Esophagus muscularis mucosa (tissue), 4 donors: ENCODE data around the gene GALNT18. TPM values are rescaled to one million over a fixed set of nuclear protein-coding genes. Genes with fewer than 3 reads are reported as not detected.

ENCODE experiments used
- DNase-seq: peaks from one replicate; pipeline ENCODE4 v3.0.0-alpha.2; 2017; ENCODE audit errors: extremely low spot score
- H3K27ac ChIP-seq, 4 donors: fragments of 200-600 bp; sonication (generic); replicated peaks in 1 of 4; 1 replicate in 3 of 4; 2 replicates in 1 of 4; pipeline ENCODE4 v1.5.1; 2016 to 2019; ENCODE audit warnings: mild to moderate bottlenecking in 1 of 4
- H3K27me3 ChIP-seq, 4 donors: fragments of 200-600 bp; sonication (generic); one replicate each; pipeline versions ENCODE4 v1.5.1 to v1.6.0; 2016 to 2019
- H3K36me3 ChIP-seq, 4 donors: fragments of 200-600 bp; sonication (generic); one replicate each; pipeline ENCODE4 v1.5.1; 2016 to 2019
- H3K4me1 ChIP-seq, 4 donors: fragments of 200-600 bp; sonication (generic); one replicate each; pipeline ENCODE4 v1.5.1; 2016 to 2019
- H3K4me3 ChIP-seq, 4 donors: fragments of 200-600 bp; sonication (generic); 1 replicate in 2 of 4; 2 replicates in 2 of 4; pipeline ENCODE4 v1.5.1; 2016 to 2019; ENCODE audit warnings: mild to moderate bottlenecking in 4 of 4, moderate library complexity in 1 of 4
- H3K9me3 ChIP-seq, 4 donors: fragments of 200-600 bp; sonication (generic); 1 replicate in 3 of 4; 2 replicates in 1 of 4; pipeline ENCODE4 v1.5.1; 2016 to 2019
- EP300 ChIP-seq: sonication (generic); formaldehyde crosslinking; IDR thresholded peaks from one replicate; pipeline ENCODE4 v1.6.1; 2017; ENCODE audit warnings: antibody characterized with exemption
- POLR2A ChIP-seq: fragments of 450-650 bp; IDR thresholded peaks from one replicate; pipeline ENCODE4 v1.6.1; 2017; ENCODE audit warnings: antibody characterized with exemption, moderate library complexity, mild to moderate bottlenecking, low read depth
- POLR2AphosphoS5 ChIP-seq, 2 donors: sonication (generic); formaldehyde crosslinking; IDR thresholded peaks; one replicate each; pipeline ENCODE4 v1.6.1; 2017; ENCODE audit warnings: antibody characterized with exemption in 2 of 2
- whole genome bisulfite sequencing: methylation state at CpG from one replicate; pipeline ENCODE4 v1.1.5; 2018; 5-methylcytosine and 5-hydroxymethylcytosine counted together
- intact Hi-C: fragments of 100-400 bp; cut with DNase I; formaldehyde crosslinking; loops from one replicate; pipeline ENCODE4 v1.15.1; 2023
- total RNA-seq, 4 donors: library from RNA; depleted of rRNA; stranded (reverse); fragments of >200 nt; gene quantifications; one replicate each; pipeline versions ENCODE4 v1.1.0 to v1.2.1, GENCODE V29; 2016
- TF ChIP-seq, protein P1 (sequence below), 3 experiments: fragments of 200-600 bp in 2 of 3; fragments of 450-650 bp in 1 of 3; sonication (generic) in 2 of 3; IDR thresholded peaks; one replicate each; pipeline ENCODE4 v1.5.1; 2017 to 2019; ENCODE audit warnings: antibody characterized with exemption in 3 of 3, mild to moderate bottlenecking in 2 of 3, moderate library complexity in 1 of 3

The GALNT18 gene
- total RNA-seq, 4 donors from 2014 or later, result 29.1 to 67.0 (median 49.3) TPM

DNA sequence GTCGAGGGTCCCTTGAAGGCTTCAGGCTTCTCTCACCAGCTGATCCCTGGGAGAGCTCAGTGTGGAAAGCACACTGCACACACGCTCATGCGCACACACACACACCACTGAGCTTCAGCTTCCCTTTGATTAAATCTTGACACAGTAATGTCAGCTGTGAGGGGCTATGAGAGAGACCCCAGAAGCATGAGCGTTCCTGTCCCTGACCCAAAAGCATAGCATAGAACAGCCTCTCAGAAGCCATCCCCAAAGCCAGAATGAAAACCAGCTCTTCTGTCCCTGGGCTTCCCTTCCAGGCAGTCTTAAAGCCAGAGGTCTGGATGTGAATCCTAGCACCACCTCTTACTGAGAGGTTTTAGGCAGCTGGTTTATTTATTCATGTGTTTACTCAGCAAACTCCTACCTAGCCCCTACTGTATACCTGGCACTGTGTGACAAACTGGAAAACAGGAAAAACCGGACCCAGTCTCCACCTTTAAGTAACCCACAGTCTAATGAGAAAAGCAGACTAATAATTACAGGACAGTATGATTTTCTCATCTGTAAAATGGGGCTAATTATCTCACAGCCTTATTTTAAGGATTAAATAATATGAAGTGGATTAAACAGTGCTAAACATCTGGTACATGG is 15.9 kb downstream of the GALNT18 start:
- no peaks in the 10 kb centered on the region for H3K9me3 ChIP-seq
- intact Hi-C loops, result no loop called here
- WGBS, result 88% methylated on average over 4 of the region's 5 CpGs
- TF ChIP-seq POLR2A, result no peak
- TF ChIP-seq EP300, result no peak
- TF ChIP-seq, protein P1, sequence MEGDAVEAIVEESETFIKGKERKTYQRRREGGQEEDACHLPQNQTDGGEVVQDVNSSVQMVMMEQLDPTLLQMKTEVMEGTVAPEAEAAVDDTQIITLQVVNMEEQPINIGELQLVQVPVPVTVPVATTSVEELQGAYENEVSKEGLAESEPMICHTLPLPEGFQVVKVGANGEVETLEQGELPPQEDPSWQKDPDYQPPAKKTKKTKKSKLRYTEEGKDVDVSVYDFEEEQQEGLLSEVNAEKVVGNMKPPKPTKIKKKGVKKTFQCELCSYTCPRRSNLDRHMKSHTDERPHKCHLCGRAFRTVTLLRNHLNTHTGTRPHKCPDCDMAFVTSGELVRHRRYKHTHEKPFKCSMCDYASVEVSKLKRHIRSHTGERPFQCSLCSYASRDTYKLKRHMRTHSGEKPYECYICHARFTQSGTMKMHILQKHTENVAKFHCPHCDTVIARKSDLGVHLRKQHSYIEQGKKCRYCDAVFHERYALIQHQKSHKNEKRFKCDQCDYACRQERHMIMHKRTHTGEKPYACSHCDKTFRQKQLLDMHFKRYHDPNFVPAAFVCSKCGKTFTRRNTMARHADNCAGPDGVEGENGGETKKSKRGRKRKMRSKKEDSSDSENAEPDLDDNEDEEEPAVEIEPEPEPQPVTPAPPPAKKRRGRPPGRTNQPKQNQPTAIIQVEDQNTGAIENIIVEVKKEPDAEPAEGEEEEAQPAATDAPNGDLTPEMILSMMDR (IDR thresholded peaks at IDR 0.05), result no peak
- H3K4me1 ChIP-seq, result peaks cover 15 to 40% (median 31%) of the 10 kb centered on the region in 4 donors
- no peak overlapping the region for H3K27ac ChIP-seq
- peak; percentile 84 for DNase-seq
- H3K36me3 ChIP-seq, result no peaks in the 10 kb centered on the region
- no peak overlapping the region for H3K4me3 ChIP-seq
- H3K27me3 ChIP-seq, result no peaks in the 10 kb centered on the region

DNA sequence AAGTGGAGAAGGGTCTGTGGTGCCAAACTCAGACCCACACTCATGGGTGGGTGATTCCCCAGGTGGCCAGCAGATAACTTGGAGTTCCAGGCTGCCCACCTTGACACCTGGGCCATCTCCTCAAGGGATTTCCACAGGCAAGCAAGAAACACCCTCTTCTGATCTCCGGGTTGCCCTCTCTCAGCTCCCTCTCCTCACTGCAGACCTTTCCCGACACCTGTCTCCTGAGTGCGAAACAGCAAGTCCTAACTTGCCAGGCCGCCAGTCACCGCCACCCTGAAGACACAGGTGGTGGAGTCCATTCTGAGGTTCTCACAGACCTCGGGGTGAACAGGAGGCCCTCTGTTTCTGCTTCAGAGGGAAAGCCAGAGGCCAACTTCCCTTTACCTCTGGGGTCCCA is 16.6 kb downstream of the GALNT18 start:
- Histone ChIP-seq H3K27ac (no peak overlapping the region), H3K27me3 (no peaks in the 10 kb centered on the region), H3K9me3 (no peaks in the 10 kb centered on the region), H3K4me3 (no peak overlapping the region), H3K36me3 (no peaks in the 10 kb centered on the region), H3K4me1 (peaks cover 11 to 35% (median 28%) of the 10 kb centered on the region in 4 donors)
- 90% methylated on average over 6 of the region's 6 CpGs for WGBS
- DNase-seq, result peak; percentile 78
- intact Hi-C loops, result no loop called here
- TF ChIP-seq EP300, result no peak
- TF ChIP-seq, protein P1 (IDR thresholded peaks at IDR 0.05), result no peak
- no peak for TF ChIP-seq POLR2AphosphoS5 (IDR thresholded peaks at IDR 0.05)
- no peak for TF ChIP-seq POLR2A

DNA sequence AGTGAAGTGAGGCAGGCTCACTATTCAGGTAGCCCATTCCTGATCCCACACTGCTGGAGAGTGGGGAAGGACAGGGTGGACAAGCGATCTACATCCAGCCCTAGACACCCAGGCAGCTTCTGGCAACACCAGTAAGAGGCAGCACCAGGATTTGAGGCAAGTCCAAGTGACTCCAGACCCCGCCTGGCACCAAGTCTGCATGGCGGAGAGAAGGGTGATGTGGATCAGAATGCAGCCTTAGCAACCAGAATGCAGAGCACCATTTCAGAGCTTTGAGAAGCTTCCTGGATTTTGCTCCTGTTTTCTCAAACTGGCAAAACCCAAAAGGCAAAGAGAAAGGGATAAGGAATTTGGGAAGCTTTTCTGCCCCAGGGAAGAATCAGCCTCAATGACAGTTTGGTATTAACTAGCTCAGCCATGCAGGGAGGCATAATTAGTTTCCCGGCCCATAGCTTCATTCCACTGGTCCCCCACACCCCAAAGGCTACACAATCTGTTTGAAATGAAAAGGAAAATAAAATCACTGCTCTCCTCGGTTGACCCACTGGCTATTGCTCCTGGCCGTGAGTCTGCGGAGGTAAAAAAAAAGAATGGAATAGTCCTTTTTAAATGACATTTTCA is 17.3 kb downstream of the GALNT18 start:
- H3K27ac ChIP-seq, result no peak overlapping the region
- DNase-seq, result peak; percentile 74
- peaks cover 6 to 31% (median 25%) of the 10 kb centered on the region in 4 donors for H3K4me1 ChIP-seq
- H3K36me3 ChIP-seq, result no peaks in the 10 kb centered on the region
- WGBS, result 92% methylated on average over 7 of the region's 7 CpGs
- no peaks in the 10 kb centered on the region for H3K27me3 ChIP-seq
- TF ChIP-seq EP300 (no peak), POLR2A (no peak), POLR2AphosphoS5 (IDR thresholded peaks at IDR 0.05) (no peak)
- TF ChIP-seq, protein P1 (IDR thresholded peaks at IDR 0.05), result no peak
- intact Hi-C loops, result no loop called here
- H3K4me3 ChIP-seq, result no peak overlapping the region
- H3K9me3 ChIP-seq, result no peaks in the 10 kb centered on the region

DNA sequence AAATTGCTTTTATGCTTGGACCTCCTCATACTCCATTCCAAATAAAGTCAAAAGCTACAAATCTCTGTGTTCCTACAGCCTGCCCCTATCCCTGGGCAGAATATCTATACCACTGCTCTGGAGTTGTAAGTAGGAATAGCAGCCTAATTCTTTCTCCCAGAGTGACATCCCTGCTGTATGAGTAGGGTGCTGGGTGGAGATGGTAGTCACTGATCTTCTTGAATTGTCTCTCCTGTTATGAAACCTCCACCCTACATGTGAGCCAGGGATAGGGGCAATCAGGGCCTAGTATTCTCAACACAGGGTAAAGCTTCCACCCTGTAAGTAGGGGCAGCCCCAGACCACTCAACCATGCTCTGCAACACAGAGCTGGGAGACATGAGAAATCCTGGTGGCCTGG is 19.8 kb downstream of the GALNT18 start:
- TF ChIP-seq, protein P1 (IDR thresholded peaks at IDR 0.05), result no peak
- TF ChIP-seq EP300, result no peak
- TF ChIP-seq POLR2A, result no peak
- no peak for TF ChIP-seq POLR2AphosphoS5 (IDR thresholded peaks at IDR 0.05)
- DNase-seq, result peak; percentile 70
- no peak overlapping the region for H3K27ac ChIP-seq
- no peaks in the 10 kb centered on the region for H3K36me3 ChIP-seq
- intact Hi-C loops, result no loop called here
- H3K27me3 ChIP-seq, result no peaks in the 10 kb centered on the region
- no peaks in the 10 kb centered on the region for H3K9me3 ChIP-seq
- no peak overlapping the region for H3K4me3 ChIP-seq
- H3K4me1 ChIP-seq, result peaks cover 0 to 8% (median 3%) of the 10 kb centered on the region in 4 donors
